Measurements from ENCODE around the gene TENM3. TPM values are rescaled to one million over a fixed set of nuclear protein-coding genes. Genes with fewer than 3 reads are reported as not detected.

Gene TENM3
- total and polyA plus RNA-seq, 12 donors, result 2.6 to 54.4 (median 42.8) TPM

DNA sequence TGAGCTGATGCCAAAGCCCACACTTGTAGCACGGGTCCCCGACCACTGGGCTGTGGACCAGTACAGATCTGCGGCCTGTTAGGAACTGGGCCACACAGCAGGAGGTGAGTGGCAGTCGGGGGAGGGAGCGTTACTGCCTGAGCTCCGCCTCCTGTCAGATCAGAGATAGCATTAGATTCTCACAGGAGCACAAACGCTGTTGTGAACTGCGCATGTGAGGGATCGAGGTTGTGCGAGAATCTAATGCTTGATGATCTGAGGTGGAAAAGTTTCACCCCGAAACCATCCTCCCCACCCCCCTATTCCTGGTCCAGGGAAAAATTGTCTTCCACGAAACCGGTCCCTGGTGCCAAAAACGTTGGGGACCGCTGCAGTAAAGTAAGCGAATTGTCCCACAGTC, 382.0 kb downstream of the TENM3 start:
- no peaks in the 10 kb centered on the region for H3K36me3 ChIP-seq (replicated peaks in 1 of 2)
- TF ChIP-seq, protein P1, sequence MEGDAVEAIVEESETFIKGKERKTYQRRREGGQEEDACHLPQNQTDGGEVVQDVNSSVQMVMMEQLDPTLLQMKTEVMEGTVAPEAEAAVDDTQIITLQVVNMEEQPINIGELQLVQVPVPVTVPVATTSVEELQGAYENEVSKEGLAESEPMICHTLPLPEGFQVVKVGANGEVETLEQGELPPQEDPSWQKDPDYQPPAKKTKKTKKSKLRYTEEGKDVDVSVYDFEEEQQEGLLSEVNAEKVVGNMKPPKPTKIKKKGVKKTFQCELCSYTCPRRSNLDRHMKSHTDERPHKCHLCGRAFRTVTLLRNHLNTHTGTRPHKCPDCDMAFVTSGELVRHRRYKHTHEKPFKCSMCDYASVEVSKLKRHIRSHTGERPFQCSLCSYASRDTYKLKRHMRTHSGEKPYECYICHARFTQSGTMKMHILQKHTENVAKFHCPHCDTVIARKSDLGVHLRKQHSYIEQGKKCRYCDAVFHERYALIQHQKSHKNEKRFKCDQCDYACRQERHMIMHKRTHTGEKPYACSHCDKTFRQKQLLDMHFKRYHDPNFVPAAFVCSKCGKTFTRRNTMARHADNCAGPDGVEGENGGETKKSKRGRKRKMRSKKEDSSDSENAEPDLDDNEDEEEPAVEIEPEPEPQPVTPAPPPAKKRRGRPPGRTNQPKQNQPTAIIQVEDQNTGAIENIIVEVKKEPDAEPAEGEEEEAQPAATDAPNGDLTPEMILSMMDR (IDR thresholded peaks at IDR 0.05), result no peak
- TF ChIP-seq POLR2A (IDR thresholded peaks at IDR 0.05), result no peak
- no peaks in the 10 kb centered on the region for H3K4me1 ChIP-seq (replicated peaks in 1 of 2)
- WGBS, 4 donors, result 92 to 96% (median 94%) methylated on average over 16 of the region's 16 CpGs
- DNase-seq, result no peak
- H3K4me3 ChIP-seq, result no peak overlapping the region
- no peaks in the 10 kb centered on the region for H3K9me3 ChIP-seq (replicated peaks in 1 of 3)
- H3K27ac ChIP-seq, result no peak overlapping the region
- intact Hi-C loops (cut with DNase I), result no loop called here
- H3K27me3 ChIP-seq, result no peaks in the 10 kb centered on the region

DNA sequence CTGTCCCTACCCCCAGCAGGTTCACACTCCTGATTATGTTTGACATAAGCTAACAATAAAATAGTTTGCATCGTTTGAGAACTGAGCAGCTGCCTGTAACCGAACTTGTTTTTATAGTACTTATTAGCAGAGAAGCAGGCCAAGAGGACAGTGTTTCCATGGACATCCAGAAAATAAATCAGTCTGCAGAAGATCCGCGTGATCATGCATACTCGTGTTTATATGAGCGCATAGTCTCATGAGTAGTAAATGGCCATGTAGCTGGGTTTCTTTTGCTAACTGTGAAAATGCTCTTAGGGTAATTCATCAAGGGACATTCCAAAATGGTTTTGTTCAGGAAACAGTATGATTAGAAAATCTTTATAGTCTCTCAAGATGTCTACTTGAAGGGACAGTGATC, 384.8 kb downstream of the TENM3 start:
- Histone ChIP-seq H3K4me3 (no peak overlapping the region), H3K9me3 (replicated peaks in 1 of 3) (no peaks in the 10 kb centered on the region), H3K27me3 (no peaks in the 10 kb centered on the region), H3K4me1 (replicated peaks in 1 of 2) (no peaks in the 10 kb centered on the region), H3K36me3 (replicated peaks in 1 of 2) (no peaks in the 10 kb centered on the region), H3K27ac (no peak overlapping the region)
- no peak for TF ChIP-seq POLR2A (IDR thresholded peaks at IDR 0.05)
- TF ChIP-seq, protein P1 (IDR thresholded peaks at IDR 0.05), result no peak
- intact Hi-C loops (cut with DNase I), result no loop called here
- DNase-seq, result no peak
- WGBS, 4 donors, result 73 to 84% (median 75%) methylated on average over 6 of the region's 6 CpGs

DNA sequence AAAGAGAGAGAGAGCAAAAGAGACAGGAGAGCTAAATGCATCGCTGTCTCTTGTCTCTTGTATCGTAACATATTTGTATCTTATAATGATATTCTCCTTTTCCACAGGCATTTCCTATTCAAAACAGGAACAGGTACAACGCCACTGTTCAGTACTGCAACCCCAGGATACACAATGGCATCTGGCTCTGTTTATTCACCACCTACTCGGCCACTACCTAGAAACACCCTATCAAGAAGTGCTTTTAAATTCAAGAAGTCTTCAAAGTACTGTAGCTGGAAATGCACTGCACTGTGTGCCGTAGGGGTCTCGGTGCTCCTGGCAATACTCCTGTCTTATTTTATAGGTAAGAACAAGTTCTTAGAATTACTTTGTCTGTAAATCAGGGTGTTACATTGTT, 385.3 kb downstream of the TENM3 start:
- H3K27me3 ChIP-seq, result no peaks in the 10 kb centered on the region
- H3K4me3 ChIP-seq, result no peak overlapping the region
- H3K9me3 ChIP-seq (replicated peaks in 1 of 3), result no peaks in the 10 kb centered on the region
- 89 to 93% (median 91%) methylated on average over 6 of the region's 6 CpGs for WGBS, 4 donors
- DNase-seq, result no peak
- H3K4me1 ChIP-seq (replicated peaks in 1 of 2), result no peaks in the 10 kb centered on the region
- no peak overlapping the region for H3K27ac ChIP-seq
- no peaks in the 10 kb centered on the region for H3K36me3 ChIP-seq (replicated peaks in 1 of 2)
- intact Hi-C loops (cut with DNase I), result no loop called here
- TF ChIP-seq POLR2A (IDR thresholded peaks at IDR 0.05), result no peak
- TF ChIP-seq, protein P1 (IDR thresholded peaks at IDR 0.05), result no peak

DNA sequence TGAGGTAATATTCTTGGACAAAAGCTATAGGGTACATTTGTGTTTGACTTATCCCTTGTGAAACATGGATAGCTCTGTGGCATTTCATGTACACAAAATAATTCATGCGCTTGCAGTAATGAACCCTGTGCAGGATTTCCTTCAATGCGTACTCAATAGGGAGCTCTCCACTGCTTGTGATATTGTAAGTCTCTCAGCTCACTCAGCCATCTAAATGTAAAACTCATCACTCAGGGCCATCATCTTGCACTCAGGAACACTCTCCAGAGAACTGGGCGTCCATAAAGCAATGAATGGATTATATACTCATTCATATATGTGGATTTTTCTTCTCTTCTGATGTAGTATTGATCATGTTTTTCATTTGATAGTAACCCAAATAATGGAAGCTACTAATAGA, 385.9 kb downstream of the TENM3 start:
- Histone ChIP-seq H3K9me3 (replicated peaks in 1 of 3) (no peaks in the 10 kb centered on the region), H3K4me3 (no peak overlapping the region), H3K4me1 (replicated peaks in 1 of 2) (no peaks in the 10 kb centered on the region), H3K27ac (no peak overlapping the region), H3K36me3 (replicated peaks in 1 of 2) (no peaks in the 10 kb centered on the region), H3K27me3 (no peaks in the 10 kb centered on the region)
- 87 to 96% (median 92%) methylated on average over 3 of the region's 3 CpGs for WGBS, 4 donors
- no peak for TF ChIP-seq POLR2A (IDR thresholded peaks at IDR 0.05)
- intact Hi-C loops (cut with DNase I), result no loop called here
- DNase-seq, result no peak

DNA sequence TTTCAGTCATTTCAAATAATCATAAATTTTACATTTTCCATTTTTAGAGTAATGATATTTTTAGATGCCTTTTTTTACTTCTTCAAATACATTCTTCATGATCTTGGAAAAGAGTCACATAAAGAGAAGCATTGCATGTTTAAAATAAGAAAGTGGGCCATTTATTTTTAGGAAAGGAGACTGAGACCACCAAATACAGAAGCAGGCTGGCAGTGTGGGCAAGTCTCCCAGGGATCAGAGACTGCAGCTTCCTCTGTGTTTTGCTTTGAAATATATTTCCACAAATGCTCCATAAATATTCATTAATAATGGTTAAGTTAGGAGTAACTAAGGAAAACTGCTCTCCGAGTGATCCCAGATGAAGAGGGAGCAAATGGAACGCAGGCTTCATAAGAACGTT, 397.3 kb downstream of the TENM3 start:
- Histone ChIP-seq H3K4me3 (no peak overlapping the region), H3K27me3 (no peaks in the 10 kb centered on the region), H3K4me1 (replicated peaks in 1 of 2) (no peaks in the 10 kb centered on the region), H3K36me3 (replicated peaks in 1 of 2) (no peaks in the 10 kb centered on the region), H3K9me3 (replicated peaks in 1 of 3) (no peaks in the 10 kb centered on the region), H3K27ac (no peak overlapping the region)
- no peak for DNase-seq
- WGBS, 4 donors, result 82 to 93% (median 85%) methylated on average over 3 of the region's 3 CpGs
- no peak for TF ChIP-seq POLR2A (IDR thresholded peaks at IDR 0.05)
- TF ChIP-seq, protein P1 (IDR thresholded peaks at IDR 0.05), result no peak
- intact Hi-C loops (cut with DNase I), result no loop called here

All from adrenal gland (tissue), 12 donors.